Measurements from ENCODE around the gene MUC2. TPM values are rescaled to one million over a fixed set of nuclear protein-coding genes. Genes with fewer than 3 reads are reported as not detected.

Gene MUC2
- total RNA-seq, 1 donor from 2014 or later: not detected

DNA sequence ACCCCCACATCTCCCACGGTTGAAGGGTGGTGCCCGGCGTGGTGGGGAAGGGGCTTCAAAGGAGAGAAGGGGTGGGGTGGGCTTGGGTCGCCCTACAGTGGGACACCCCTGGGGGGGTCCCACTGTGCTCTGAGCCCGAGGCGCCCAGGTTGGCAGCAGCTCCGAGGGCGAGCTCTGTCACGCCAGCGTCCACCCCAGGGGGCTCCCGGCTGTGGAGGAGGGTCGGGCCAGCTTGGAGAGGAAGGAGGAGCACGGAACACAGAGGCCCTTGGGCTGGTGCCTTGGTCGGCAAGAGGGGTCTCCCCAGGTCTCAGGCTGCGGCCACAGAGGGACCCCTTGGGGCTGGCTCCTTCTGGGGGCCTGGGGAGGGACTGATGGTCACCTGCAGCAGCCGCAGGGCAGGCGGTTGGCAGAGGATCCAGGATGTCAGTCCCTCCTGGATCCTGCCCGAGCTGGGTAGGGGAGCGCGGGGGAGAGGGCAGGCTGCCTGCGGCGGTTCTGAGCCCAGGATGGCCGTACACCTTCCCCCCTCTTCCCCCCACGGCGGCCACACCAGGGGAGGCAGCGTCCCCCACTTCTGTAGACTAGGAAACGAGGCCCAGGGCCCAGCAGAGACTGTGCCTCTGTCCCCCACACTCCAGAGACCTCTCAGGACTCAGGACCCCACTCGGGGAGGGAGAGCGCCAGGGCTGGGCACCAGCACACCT is 38.9 kb upstream of the MUC2 start:
- no peak for ATAC-seq
- intact Hi-C loops (cut with DNase I): no loop called here
- DNase-seq (ENCODE audit: missing footprints): no peak

DNA sequence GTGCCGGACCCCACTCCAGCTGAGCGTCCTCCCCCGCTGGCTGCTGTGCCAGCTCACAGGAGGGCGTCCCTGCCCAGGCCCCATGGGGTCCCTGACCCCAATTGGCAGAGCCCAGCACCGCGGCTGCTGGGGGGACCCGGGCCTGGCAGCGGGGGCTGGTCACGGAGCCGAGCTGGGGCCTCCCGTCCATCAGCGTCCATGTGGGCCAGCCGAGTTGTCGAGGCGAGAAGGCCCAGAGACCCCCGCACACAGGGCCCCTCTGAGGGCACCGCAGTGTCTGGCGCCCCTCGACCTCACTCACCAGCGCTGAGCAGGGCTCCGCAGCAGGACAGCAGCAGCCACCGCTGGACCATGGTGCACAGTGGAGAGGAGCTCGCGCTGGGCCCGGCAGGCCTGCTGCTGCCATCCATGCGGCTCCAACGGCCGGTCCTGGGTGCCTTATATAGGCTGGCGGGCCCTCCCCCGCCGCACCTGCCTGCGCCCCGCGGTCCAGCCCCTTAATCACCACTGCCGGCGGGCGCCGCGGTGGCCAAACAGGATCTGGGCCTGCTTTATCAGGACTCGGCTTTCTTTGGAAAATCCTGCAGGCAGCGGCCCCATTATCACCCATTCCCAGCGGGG is 38.3 kb upstream of the MUC2 start, which contains the start of gene MUC6:
TSS of gene MUC6 (minus strand) at position 416 of the 621 bp plus-strand sequence. CDS start at position 353, 63 bp downstream.
- intact Hi-C loops (cut with DNase I): no loop called here
- DNase-seq (ENCODE audit: missing footprints): no peak
- ATAC-seq: no peak

DNA sequence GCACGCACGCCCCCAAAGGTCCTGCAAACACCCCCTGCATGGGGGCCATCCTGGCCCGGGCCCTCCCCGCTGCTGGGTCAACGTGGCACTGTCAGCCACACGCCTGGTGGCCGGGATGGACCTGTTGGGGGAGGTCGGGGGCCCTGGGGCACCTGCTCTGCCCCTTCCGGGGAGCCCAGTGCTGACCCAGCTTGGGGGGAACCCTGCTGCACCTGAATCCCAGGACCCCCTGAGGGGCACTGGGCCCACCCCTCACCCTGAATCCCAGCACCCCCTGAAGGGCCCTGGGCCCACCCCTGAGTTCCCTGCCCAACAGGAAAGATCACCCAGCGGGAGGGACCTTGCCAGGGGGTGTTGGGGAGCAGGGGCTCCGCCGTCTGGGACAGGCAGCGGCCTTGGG is 37.7 kb upstream of the MUC2 start:
- DNase-seq (ENCODE audit: missing footprints) (no peak), ATAC-seq (no peak)
- intact Hi-C loops (cut with DNase I): no loop called here

DNA sequence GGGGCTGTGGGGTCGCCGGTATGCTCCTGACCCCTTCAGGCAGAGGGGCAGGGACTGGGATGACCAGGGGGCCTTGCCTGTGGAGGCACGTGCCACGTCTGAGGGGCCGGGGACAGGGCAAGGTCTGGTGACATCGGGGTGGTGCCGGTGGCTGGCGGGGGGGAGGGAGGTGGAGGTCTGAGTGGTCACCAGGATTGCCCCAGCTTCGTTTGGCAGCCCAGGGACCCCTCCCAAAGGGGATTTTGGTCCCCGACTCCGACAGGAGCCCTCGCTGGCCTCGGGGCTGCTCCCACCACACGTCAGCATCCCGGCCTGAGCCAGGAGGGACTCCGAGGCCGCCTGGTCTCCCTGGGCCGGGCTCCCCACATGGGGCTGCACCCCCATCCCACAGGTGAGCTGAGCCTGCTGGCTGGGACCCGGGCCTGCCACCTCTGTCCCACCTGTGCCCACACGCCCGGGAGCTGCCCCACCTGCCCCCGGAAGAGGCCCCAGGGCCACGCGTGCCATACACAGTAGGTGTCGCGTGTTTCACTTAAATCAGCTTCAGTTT is 37.1 kb upstream of the MUC2 start:
- DNase-seq (ENCODE audit: missing footprints): no peak
- intact Hi-C loops (cut with DNase I): no loop called here
- no peak for ATAC-seq

DNA sequence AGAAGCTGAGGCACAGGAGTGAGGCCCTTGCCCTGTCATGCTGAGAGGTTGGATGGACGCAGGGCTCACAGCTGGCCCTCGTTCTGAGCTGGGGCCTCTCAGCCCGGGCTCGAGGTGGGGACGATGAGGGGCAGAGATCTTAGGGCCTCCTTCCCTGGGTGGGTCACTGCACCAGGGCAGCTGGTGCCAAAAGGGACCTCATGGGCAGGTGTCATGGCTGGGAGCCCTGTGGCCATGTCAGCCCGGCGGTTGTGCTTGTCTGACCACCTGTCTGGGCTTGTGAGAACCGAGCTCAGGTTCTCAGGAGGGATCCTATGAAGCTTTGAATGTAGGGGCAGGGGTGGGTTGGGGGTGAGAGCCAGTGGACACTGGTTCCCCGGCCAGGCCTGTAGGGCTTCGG is 36.3 kb upstream of the MUC2 start:
- intact Hi-C loops (cut with DNase I): no loop called here
- DNase-seq (ENCODE audit: missing footprints) (no peak), ATAC-seq (no peak)

DNA sequence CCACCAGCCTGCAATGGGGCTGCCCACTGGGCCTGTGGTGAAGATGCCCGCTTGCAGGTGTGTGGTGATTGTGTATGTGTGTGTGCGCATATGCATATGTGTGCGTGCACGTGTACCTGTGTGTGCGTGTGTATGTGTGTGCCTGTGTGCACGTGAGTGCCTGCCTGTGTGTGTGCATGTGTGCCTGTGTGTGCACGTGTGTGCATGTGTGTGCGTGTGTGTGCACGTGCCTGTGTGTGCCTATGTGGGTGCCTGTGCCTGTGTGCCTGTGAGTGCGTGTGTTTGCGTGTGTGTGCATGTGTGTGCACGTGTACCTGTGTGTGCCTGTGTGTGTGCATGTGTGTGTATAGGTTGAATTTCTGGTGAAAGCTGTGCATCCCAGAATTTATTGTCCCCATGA is 35.8 kb upstream of the MUC2 start:
- DNase-seq (ENCODE audit: missing footprints) (no peak), ATAC-seq (no peak)
- intact Hi-C loops (cut with DNase I): no loop called here

DNA sequence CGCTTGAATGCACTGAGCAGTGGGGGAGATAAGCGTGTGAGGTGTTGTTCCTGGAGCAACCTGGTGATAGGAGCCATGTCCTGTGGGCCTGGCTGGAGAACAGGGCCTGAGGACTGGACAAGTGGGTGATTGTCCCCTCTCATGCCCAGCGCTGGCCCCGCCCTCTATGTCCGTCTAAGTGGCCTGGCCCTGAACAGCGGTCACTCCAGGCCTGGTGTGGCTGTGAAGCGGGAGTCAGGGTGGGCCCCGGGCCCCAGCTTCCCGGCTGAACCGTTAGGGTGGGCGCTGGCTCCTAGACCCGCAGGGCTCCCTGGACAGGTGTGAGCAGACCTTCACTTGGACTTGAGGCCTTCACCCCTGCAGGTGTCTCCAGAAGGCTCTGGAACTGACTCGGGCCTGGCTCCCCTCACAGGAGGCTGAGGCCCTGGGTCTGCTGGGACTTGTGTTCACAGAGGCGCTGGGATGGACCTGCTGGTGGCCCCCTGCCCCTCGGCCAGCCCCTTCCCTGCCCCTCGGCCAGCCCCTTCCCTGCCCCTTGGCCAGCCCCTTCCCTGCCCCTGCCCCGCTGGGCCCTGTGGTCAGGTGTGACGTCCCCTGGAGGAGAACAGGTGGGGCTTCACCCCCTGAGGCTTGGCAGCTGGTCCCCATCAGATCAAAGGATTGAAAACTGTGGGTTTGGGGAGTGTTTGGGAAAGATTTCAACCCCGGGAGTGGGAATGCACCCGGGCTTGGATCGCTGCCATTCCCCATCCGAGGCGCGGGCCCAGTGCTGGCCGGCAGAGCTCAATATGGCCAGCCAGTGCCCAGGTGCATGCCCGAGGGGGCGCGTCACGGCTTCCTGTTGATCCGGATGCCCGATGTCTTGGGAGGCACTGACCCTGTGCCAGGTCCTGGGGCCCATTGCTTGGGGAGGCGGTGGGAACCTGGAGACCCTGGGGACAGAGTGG is 34.9 kb upstream of the MUC2 start:
- intact Hi-C loops (cut with DNase I): no loop called here
- ATAC-seq (no peak), DNase-seq (ENCODE audit: missing footprints) (peak; percentile 58)

DNA sequence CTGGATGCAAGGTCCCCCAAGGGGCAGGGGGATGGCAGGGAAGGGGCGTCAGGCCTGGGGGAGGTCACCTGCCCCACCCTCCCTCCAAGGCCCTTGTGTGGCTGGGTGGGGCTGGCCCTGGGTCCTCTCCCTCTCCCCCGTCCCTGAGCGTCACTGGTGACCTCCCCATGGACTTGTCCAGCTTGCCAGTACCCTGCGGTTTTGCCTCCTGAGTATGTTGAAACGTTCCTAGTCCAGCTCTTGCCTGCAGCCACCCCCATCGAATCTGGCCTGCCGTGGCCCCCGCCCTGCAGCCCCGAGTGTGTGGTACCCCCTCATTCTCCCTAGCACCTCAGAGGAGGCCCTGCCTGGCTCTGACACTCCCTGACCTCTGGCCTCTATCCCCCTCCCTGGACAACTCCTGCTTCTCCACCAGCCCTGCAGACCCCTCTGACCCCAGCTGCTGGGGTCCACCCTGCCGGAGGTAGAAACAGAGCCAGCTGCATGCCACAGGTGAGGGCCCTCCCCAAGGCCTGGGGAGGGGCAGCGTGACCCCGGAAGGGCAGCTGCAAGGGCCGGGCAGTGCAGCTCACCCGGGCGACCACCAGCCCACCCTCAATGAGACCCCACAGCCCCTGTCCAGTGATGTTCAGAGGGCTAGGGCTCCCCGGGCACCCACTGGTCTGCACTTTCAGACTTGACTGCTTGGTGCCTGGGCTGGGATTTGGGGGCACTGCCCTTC is 34.1 kb upstream of the MUC2 start:
- ATAC-seq (no peak), DNase-seq (ENCODE audit: missing footprints) (peak; percentile 20)
- intact Hi-C loops (cut with DNase I): no loop called here

DNA sequence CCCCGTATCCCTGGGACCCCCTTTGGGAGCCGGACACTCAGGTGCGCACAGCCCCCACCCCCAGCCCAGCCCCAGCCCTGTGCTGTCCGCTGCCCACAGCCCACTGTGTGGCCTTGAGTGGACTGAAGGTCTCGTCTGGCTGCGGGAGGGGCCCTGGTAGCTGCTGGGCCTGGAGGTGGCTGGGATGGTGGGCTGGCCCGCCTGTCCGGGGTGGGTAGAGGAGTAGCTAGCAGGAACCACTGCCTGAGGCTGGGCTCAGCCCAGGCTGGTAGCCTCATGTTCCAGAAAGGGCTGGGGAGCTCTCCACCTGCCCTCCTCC is 33.6 kb upstream of the MUC2 start:
- DNase-seq (ENCODE audit: missing footprints) (peak; percentile 61), ATAC-seq (no peak)
- intact Hi-C loops (cut with DNase I): no loop called here

DNA sequence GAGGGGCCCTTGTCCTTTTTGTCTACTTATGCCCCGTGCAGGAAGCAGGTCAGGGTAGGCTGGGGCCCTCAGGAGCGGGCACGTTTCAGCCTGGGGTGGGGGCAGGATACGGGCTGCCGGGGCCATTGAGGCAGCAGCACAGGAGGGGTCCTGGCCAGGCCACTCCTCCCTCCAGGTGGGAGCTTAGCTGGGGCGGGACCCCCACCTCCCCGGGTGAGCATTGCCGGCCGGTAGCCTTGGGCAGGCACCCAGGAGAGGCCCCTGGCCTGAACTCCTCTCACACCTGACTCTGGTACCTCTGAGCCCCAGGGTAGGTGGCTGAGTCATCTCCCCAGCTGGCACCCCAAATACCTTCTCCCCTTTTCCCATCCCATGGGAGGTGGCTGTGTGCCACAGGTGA is 33.2 kb upstream of the MUC2 start:
- intact Hi-C loops (cut with DNase I): no loop called here
- no peak for ATAC-seq
- no peak for DNase-seq (ENCODE audit: missing footprints)

DNA sequence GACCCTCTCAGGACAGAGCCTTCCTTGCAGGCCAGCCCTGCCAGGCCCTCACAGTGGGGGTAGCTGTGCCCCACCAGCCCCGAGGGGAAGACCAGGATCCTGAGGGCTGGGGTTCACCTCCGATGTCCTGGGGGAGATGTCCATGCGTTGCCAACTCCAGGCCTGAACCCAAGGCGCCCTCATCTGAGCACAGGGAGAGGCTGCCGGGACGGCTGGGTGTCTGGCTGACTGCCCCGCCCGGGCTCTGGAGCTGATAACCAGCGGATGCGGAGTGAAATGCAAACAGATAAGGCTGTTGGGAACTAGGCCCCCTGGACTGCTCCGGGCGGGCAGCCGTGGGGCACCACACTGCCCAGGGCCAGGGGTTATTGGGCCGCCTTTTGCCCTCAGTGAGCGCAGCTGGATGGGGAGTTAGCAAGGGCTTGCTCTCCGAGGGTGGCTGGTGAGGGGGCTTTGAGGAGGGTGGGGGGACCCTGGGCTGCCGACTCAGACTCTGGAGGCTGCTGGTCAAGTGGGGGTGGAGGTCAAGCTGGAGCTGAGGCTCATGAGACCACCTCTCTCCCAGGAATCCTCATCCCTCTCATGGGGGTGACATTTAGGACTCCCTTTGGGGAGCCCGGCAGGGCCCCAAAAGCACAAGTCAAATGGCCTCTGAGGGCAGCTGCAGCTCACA is 32.6 kb upstream of the MUC2 start:
- intact Hi-C loops (cut with DNase I): no loop called here
- DNase-seq (ENCODE audit: missing footprints) (peak; percentile 70), ATAC-seq (no peak)

DNA sequence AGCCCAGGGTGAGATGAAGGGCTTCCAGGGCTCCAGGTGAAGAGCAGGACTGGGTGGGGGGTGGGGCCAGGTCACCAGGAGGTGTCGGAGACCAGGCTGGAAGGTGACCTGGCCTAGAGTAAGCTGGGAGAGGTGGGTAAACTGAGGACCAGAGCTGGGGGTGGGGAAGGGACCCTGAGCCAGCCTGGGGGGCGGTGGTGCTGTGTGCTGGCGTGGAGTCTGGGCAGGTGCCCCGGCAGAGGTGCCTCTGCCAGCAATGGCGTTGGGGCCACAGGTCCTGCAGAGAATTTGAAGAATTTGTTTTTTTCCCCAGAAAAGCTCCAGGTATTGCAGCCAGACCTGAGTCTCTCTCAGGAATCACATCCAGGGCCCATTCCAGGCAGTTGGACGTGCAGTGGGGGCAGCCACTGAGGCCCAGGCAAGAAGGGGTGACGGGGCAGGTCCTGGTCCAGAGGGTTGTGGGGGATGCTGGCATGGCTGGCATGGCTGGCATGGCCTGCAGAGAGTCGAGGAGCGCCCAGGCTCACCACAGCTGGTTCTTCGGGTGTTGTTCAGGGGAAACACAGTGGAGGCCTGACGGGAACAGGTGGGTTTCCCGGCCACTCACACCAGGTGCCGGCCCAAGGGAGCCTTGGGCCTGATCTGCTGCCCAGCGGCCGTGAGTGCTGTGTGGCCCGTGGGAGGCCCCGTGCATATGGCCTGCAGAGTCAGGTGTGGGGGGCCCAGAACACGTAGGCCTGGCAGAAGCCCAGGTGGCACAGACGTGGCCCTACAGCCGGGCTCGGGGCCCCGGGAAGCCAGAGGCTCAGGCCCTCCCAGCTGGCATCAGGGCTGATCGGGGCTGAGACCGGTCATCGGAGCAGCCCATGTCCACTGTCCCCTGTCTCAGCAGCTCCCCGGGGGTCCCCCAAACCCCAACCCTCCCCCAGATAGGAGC is 31.8 kb upstream of the MUC2 start:
- no peak for ATAC-seq

DNA sequence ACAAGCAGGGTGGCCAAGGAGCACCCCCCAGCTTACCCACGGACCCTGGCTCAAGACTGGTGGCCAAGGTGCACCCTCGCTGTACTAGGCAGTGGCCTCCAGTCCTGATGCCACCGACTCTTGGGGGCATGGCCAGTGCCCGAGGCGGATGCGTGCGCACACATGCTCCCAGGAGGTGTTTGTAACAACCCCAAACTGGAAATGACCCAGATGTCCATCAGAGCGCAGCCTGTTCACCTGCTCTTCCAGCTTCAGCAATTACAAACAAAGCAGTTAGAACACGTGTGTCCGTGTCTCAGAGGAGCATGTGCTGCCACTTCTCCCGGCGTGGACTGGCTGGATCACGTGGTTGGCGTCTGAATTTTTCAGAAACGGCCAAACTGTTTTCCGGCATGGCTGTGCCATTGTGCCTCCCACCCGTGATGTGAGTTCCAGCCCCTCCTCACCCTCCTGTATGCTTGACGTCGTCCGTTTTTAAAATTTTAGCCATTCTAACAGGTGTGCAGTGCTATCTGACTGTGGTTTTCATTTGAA is 31.0 kb upstream of the MUC2 start:
- DNase-seq (ENCODE audit: missing footprints): no peak
- intact Hi-C loops (cut with DNase I): no loop called here
- no peak for ATAC-seq

More for the DNA sequence above, 31.8 kb upstream of the MUC2 start:
- peak; percentile 66 for DNase-seq (ENCODE audit: missing footprints)
- intact Hi-C loops (cut with DNase I): no loop called here

DNA sequence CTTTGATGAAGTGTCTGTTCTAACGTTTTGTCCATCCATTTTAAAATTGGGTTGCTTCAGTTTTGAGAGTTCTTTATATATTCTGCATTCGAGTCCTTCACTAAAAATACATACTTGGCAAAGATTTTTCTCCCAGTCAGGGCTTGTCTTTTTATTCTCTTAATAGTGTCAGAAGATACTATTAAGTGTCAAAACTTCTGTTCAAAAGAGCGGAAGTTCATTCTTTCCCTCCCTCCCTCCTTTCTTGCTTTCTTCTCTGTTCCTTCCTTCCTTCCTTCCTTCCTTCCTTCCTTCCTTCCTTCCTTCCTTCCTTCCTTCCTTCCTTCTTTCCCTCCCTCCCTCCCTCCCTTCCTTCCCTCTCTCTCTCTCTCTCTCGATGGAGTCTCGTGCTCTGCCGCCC is 30.5 kb upstream of the MUC2 start:
- no peak for ATAC-seq
- intact Hi-C loops (cut with DNase I): no loop called here

DNA sequence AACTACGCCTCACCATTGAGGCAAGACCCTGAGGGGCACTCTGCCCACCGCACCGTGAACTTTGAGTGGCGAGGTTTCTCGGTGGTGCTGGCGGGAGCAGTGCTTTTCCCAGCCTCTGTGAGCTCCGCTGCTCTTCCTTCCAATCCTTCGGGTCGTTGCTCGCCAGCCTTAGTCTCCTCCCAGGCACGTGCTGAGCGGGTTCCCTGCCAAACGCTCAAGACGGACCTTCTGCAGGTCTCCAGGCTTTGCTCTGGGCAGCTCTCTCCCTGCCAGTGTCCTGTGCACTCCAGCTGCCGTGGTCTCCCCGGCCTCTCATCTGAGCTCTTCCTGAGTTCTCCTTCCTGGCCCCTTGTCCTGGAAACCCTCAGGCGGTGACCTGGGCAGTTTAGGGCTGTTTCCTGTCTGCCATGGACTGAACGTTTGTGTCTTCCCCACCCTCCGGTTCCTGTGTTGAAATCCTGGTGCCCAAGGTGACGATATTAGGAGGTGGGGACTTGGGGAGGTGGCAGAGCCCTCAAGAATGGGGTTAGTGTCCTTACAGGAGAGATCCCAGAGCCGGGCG is 27.0 kb upstream of the MUC2 start:
- intact Hi-C loops (cut with DNase I): no loop called here
- ATAC-seq: no peak
- no peak for DNase-seq (ENCODE audit: missing footprints)

More for the DNA sequence above, 30.5 kb upstream of the MUC2 start:
- no peak for DNase-seq (ENCODE audit: missing footprints)

DNA sequence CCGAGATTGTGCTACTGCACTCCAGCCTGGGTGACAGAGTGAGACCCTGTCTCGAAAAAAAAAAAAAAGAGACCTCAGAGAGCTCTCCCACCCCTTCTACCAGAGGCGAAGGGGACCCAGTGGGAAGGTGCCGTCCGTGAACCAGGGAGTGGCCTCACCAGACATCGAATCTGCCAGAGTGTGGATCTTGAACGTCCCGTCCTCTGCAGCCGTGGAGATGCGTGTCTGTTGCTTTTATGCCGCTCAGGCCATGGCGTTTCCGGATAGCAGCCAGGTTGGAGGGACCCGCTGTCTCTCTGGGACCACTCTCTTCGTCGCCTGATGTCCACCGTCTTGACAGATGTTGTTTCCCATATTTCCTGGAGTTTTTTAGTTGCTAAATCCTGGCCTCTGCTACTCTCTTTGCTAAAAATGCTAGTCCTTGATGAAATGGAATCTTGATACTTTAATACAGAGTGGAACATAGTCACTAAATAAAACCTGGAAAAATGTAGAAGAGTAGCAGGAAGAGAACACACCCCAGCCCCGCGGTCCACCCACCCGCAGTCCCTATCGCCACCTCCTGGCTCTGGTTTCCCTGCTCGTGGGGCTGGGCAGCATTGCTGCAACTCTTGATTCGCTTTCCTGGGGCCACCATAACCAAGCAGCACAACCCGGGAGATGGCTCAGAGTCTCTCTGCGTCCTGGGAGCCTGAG is 26.2 kb upstream of the MUC2 start:
- ATAC-seq (no peak), DNase-seq (ENCODE audit: missing footprints) (no peak)
- intact Hi-C loops (cut with DNase I): no loop called here

All from Right ventricle myocardium inferior (tissue), 1 donor.